GM19240 (cell line): ENCODE measurements around the gene NPM3.

Experiments
- DNase-seq: peaks from one replicate; pipeline ENCODE4 v3.0.0; 2011; ENCODE audit warnings: low spot score; ENCODE audit not compliant: insufficient read length

Gene NPM3

DNA sequence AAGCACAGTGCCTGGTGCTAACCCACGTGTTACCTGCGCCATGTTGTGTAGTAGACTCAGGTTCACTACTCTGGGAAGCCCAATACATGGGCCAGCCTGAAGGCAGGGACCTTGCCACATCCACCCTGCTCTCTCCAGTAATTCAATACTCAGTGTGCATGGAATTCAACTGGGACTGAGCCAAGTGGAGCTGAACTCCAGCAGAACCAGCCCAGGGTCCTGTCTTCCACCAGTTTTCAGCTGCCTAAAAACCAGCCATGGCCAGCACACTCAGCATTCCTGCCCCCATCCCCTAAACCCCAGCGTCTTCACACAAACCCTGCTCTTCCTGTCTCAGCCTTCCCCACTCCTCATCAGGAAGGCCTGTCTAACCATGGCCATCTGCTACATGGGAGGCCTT lies 22.7 kb downstream of the NPM3 start:
- DNase-seq = no peak

DNA sequence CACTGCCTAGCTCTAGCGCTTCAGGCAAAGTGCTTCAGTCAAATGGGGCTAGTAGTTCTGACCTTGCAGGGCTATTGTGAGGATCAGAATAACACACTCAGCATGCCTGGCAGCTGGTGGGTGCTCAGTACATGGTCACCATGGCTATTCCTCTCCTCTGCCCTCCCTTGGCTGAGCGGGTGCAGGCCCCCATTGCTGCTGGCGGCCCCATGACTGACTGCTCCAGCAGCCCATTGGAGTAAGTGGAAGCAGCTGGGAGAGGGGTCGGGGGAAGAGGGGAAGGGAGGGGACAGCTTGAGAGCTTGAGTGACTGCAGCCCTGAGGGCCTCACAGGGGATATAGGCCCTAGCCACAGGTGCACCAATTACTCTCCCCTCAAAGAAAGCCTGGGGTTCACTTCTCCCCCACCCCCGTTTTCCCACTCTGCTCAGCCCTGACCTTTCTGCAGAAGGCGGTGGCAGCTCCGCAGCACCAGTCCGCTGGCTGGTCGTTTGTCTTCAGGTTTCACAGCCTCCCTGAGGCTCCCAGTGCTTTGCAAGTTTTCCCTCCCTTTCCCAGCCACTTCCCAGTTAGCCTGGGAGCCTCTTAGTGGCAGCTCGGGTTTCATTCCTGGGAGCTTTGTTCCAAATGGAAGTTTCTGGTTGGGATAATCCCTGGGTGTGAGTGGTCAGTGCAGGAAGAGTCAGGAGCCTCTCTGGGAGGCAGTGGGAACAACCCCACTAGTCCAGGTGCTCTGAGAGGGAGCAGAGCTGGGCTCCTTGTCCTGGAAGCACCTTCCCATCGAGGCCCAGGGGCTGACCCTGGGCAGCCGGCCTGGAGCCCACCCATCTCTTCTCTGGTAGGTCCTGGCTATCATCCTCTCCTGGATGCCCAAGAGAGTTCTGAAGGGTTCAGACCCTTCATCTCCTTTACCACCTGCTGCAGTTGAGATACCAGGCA lies 23.7 kb downstream of the NPM3 start:
- no peak for DNase-seq

DNA sequence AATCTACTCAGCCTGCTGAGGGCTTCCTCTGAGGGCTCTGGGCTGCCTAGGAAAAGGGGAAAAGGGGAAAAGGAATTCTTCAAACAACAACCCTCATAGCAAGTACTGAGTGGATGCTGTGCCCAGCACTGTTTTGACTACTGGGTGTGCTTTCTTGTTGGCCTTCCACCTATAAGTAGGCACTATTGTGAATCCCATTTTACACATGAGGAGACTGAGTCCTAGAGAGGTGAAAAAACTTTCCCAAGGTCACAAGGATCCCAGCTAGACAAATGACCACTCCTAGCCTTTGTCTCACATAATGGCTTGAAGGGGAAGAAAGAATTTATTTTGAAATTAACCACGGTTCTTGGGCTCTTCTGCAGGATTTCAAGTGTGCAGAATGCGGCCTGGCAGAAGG lies 24.4 kb downstream of the NPM3 start:
- no peak for DNase-seq

DNA sequence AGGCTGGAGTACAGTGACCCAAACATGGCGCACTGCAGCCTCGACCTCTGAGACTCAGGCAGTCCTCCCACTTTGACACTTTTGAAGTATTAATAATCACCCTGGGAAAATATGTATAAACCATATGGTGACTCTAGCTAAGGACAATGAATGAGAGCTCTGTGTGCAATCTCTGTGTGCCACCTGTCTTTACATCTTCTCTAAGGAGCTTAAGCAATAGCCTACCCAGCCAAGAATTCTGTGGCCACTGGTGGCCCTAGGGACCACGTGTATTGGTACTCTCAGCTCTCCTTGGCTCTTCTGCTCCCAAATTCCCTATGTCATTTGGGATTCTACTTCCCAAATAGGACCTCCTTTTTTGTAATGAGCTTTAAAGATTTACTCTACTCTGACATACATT lies 31.0 kb downstream of the NPM3 start:
- no peak for DNase-seq

DNA sequence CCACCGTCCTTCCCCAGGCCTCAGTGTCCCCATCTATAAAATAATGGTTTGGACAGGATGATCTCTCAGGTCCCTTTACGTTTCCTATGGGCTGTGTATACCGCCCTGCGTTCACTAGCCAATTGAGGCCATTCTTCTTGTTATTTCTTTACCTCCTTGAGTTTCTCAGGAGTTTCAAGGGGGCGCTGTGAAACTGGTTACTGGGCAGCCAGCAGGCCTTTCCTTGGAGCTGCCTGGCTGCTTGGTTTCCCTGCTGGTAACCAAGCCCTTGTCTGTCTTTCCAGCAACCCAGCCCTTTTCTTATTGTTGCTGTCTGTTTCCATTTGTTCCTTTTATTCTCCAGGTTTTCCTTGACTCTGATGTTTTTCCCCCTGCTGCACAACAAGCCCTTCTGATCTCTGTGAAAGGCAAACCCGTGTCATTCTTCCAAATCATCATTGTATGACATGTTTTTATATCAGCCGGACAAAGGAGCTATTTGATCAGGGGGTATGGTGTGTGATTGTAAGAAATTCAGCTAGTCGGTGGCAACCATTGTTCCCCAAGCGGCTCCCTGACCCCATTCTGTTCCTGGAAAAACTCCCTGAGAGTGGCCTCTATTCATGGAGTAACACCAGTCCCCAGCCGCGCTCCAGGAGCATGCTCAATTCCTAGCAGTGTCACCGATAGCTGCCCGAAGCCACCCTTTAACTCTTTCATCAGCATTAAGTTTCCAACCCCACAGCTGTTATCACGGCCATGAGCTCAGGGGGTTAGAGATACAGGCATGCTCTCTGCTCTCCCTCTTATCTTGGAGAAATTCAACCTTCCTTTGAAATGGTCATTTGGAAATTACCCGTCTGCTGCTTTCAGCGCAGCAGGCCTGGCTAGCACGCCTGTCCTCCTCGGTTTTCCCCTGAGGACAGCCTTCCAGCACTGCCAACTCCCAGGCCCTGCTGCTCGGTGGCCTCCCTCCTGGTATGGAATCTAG lies 33.9 kb downstream of the NPM3 start:
- DNase-seq = no peak

DNA sequence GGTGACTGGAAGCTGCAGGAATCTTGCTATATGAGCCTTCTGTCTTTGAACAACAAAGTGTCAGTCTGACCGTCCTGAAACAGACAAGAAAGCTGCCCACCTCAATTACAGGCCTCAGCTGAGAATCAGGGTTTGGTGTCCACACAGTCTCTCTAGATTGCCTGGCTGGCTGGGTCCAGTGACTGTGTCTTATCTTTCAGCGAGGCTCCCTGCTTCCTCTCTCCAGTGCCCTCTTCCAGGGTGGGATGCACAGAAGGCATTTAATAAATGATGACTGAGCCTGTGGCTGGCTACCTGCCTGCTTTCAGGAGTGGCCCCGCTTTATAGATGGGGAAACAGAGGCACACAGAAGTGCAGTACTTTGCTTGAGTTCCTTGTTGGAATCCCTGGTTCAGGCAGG lies 34.8 kb downstream of the NPM3 start:
- no peak for DNase-seq

DNA sequence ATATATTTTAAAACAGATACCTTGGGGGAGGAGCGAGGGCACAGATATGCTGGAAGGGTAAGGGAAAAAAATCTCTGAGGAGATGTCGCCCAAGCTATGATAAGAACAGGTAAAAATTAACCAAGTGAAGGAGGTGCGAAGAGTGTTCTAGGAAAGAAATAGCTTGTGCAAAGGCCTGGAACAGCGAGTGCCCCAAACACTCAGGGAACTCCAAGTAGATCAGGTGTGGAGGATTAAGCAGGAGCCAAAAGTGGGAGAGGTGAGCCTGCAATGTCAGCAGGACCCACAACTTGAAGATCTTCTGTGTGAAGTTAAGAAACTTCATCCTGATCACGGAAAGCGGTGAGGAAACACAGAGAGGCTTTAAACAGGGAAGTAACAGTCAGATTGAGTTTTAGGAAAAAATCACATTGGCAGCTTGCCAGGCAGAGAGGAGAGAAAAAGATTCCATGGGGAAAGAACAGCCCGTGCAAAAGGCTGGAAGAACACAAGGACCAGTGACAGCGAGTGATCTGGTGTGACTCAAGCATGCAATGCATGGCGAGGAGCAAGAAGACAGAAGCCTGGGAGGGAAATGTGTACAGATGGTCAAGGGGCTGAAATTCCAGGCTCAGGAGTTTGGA lies 38.1 kb downstream of the NPM3 start:
- DNase-seq = no peak

DNA sequence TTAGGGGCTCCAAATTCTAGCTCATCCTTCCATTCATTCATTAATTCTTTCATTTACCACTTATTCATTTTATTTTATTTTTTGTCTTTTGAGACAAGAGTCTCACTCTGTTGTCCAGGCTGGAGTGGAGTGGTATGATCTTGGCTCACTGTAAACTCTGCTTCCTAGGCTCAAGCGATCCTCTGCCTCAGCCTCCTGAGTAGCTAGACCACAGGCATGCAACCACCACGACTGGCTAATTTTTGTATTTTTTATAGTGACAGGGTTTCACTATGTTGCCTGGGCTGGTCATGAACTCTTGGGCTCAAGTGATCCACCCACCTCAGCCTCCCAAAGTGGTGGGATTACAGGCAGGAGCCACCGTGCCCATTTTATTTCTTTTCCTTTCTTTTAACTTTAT lies 39.0 kb downstream of the NPM3 start:
- DNase-seq = no peak

DNA sequence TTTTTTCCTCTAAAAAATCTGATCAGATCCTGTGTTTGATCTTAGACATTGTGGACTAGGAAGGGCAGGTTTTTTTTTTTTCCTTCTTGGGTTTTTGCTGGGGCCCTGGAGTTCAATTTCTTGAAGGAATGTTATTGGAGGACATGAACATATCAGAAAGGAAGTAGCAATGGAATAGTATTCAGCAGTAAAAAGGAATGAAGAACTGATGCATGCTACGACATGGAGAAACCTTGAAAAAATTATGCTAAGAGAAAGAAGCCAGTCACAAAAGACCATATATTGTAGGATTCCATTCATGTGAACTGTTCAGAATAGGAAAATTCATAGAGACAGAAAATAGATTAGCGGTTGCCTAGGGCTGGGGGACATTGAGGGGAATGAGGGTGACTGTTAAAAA lies 41.3 kb downstream of the NPM3 start:
- no peak for DNase-seq

DNA sequence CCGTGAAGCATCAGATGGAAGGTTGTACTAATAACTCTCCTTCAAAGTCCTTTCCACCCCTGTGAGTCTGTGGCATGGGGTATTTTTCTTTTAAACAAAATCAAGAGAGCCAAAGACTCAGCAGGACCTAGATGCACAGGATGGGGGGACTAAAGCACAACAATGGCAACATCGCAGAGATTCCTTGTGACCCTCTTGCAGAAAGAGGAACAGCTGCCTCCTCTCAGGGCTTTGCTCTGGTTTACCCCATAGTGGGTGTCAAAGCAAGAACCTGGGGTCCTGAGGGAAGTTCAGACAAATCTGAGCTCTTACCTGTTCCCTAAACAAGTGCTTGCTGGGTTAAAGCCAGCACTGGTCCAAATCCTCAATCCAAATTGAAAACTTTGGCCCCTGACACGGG lies 46.6 kb downstream of the NPM3 start:
- no peak for DNase-seq

DNA sequence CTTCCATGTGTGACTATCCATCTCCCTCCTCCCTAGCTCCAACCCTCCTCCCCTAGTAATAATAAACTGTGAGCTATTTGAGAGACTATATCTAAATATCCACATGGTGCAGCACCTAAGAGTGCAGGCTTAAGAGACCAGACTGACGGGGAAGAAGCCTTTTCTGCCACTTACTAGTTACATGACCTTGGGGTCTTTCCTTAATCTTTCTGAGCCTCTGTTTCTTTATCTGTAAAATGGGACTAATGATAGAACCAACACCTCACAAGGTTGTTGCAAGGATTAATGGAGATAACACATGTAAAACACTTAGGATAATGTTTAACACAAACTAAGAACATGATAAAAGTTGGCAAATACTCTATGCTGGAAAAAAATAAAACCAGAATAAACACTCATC lies 51.1 kb downstream of the NPM3 start:
- DNase-seq = no peak
